Measurements from ENCODE around the gene FAM9C.

GRCh38 chrX:13085526-13085925 is 41.1 kb upstream of the FAM9C start:
- no peak for TF ChIP-seq CTCF (conservative IDR thresholded peaks at IDR 0.05 in 1 of 2, IDR thresholded peaks at IDR 0.05 in 1 of 2; ENCODE audit: low read depth in 1 of 2, low read length in 2 of 2)
- no peak for TF ChIP-seq EZH2 (IDR thresholded peaks at IDR 0.05; ENCODE audit: low read length, missing control alignments)

Data from fibroblast of lung (primary cell).